ENCODE data around the gene SPTSSA.
"Not testable (repeated sequence)": the region's sequence is repeated elsewhere in the genome, so short reads cannot be mapped to it uniquely, and the experiment has no call there.

Gene SPTSSA

GRCh38 chr14:34462132-34462893 is at the start of gene SPTSSA:
Gene SPTSSA, minus strand, starts transcription at chr14:34462240. Its CDS starts 33 bp downstream, at chr14:34462207.
- TF ChIP-seq CTCF (IDR thresholded peaks at IDR 0.05; ENCODE audit: control extremely low read depth, extremely low read depth, low read depth, missing control alignments) = no peak
- DNase-seq (ENCODE audit: extremely low spot score) = peak; percentile 98
- POLR2A ChIA-PET = interaction anchor here (0.7 kb wide), 1 partner anchor 93 kb away, joined by 3 read pairs; no protein-coding TSS in a partner anchor
- CTCF ChIA-PET = no interaction called here

GRCh38 chr14:34507884-34508283 is 45.8 kb upstream of the SPTSSA start:
- POLR2A ChIA-PET = no interaction called here
- no peak for TF ChIP-seq CTCF (IDR thresholded peaks at IDR 0.05; ENCODE audit: control extremely low read depth, extremely low read depth, low read depth, missing control alignments)
- CTCF ChIA-PET = no interaction called here
- no peak for DNase-seq (ENCODE audit: extremely low spot score)

GRCh38 chr14:34507459-34507858 is 45.4 kb upstream of the SPTSSA start:
- no peak for DNase-seq (ENCODE audit: extremely low spot score)
- no peak for TF ChIP-seq CTCF (IDR thresholded peaks at IDR 0.05; ENCODE audit: control extremely low read depth, extremely low read depth, low read depth, missing control alignments)
- CTCF ChIA-PET = no interaction called here
- POLR2A ChIA-PET = no interaction called here

- POLR2A ChIA-PET; DNase-seq (ENCODE audit: extremely low spot score): not testable (repeated sequence)
- CTCF ChIA-PET = interaction anchor here (1.4 kb wide), 1 partner anchor 173 kb away, joined by 3 read pairs; no protein-coding TSS in a partner anchor
These were observed 43.1 kb upstream of the SPTSSA start for GRCh38 chr14:34505124-34505491.

GRCh38 chr14:34504027-34504426 is 42.0 kb upstream of the SPTSSA start:
- DNase-seq (ENCODE audit: extremely low spot score); POLR2A ChIA-PET: not testable (repeated sequence)
- CTCF ChIA-PET = interaction anchor here (1.4 kb wide), 1 partner anchor 172 kb away, joined by 3 read pairs; no protein-coding TSS in a partner anchor

- DNase-seq (ENCODE audit: extremely low spot score) = no peak
- ChIA-PET CTCF (interaction anchor here (1.0 to 2.0 kb wide), 3 partner anchors 9 to 171 kb away, joined by 3 to 5 read pairs (median 3); no protein-coding TSS in a partner anchor), POLR2A (no interaction called here)
- TF ChIP-seq CTCF (IDR thresholded peaks at IDR 0.05; ENCODE audit: control extremely low read depth, extremely low read depth, low read depth, missing control alignments) = no peak
These were observed 40.6 kb upstream of the SPTSSA start for GRCh38 chr14:34502545-34503225.

GRCh38 chr14:34502001-34502400 is 40.0 kb upstream of the SPTSSA start:
- no peak for TF ChIP-seq CTCF (IDR thresholded peaks at IDR 0.05; ENCODE audit: control extremely low read depth, extremely low read depth, low read depth, missing control alignments)
- POLR2A ChIA-PET = no interaction called here
- DNase-seq (ENCODE audit: extremely low spot score) = no peak
- CTCF ChIA-PET = interaction anchor here (1.0 to 2.0 kb wide), 3 partner anchors 9 to 170 kb away, joined by 3 to 5 read pairs (median 3); no protein-coding TSS in a partner anchor

All from GM10248 (cell line).